B cell (primary cell): ENCODE measurements around the gene KRT79. TPM values are rescaled to one million over a fixed set of nuclear protein-coding genes. Genes with fewer than 3 reads are reported as not detected.

Experiments
- ATAC-seq: fragments of 200-7000 bp; cut with Tn5 transposase; one replicate; pipeline ENCODE4 v1.10.0; 2021; ENCODE audit warnings: low read depth, mild to moderate bottlenecking, moderate number of reproducible peaks, moderate library complexity
- CTCF ChIA-PET: fragments of 350-600 bp; sonication (Branson Sonifier 250); formaldehyde crosslinking; loops from one replicate; lab custom pipeline; 2021; ENCODE audit warnings: antibody characterized with exemption, inconsistent platforms; lab: Charles Lee
- POLR2A ChIA-PET: fragments of 350-600 bp; sonication (Branson Sonifier 250); formaldehyde crosslinking; loops from one replicate; lab custom pipeline; 2021; ENCODE audit warnings: antibody characterized with exemption; lab: Charles Lee
- DNase-seq: peaks from one replicate; pipeline ENCODE4 v3.0.0; 2013
- H2AFZ ChIP-seq: 2 replicates; pipeline ENCODE4 v1.6.1; 2012; ENCODE audit warnings: mild to moderate bottlenecking, low read depth, low read length; ENCODE audit not compliant: insufficient read depth, poor library complexity, severe bottlenecking
- H3K27ac ChIP-seq, 2 donors: 1 replicate in 1 of 2; 2 replicates in 1 of 2; pipeline ENCODE4 v1.5.1; 2012 to 2013; ENCODE audit warnings: low read length in 2 of 2, mild to moderate bottlenecking in 2 of 2, moderate library complexity in 1 of 2
- H3K27me3 ChIP-seq, 4 experiments: fragments of 200-600 bp in 1 of 4; sonication (generic) in 1 of 4; replicated peaks in 1 of 4; 1 replicate in 2 of 4; 2 replicates in 2 of 4; pipeline versions ENCODE4 v1.6.1 to v1.7.0; 2013 to 2016; ENCODE audit warnings: low read length in 3 of 4, mild to moderate bottlenecking in 2 of 4, mixed read lengths in 1 of 4, moderate library complexity in 1 of 4; ENCODE audit not compliant: insufficient read depth in 4 of 4, control insufficient read depth in 3 of 4; ENCODE audit errors: control extremely low read depth in 1 of 4
- H3K36me3 ChIP-seq, 2 experiments: replicated peaks in 1 of 2; 1 replicate in 1 of 2; 2 replicates in 1 of 2; pipeline versions ENCODE4 v1.6.1 to v1.7.1; 2013; ENCODE audit warnings: low read length in 1 of 2; ENCODE audit not compliant: insufficient read depth in 2 of 2, control insufficient read depth in 1 of 2; ENCODE audit errors: control extremely low read depth in 1 of 2, extremely low read depth in 1 of 2
- H3K4me1 ChIP-seq, 2 donors: fragments of 200-600 bp in 1 of 2; sonication (generic) in 1 of 2; 1 replicate in 1 of 2; 2 replicates in 1 of 2; pipeline versions ENCODE4 v1.5.1 to v1.6.1; 2013 to 2017; ENCODE audit warnings: low read length in 2 of 2; ENCODE audit not compliant: control insufficient read depth in 2 of 2, insufficient read depth in 2 of 2
- H3K4me2 ChIP-seq: replicated peaks from 2 replicates; pipeline ENCODE3; 2012; ENCODE audit warnings: mild to moderate bottlenecking, low read depth, low read length; ENCODE audit not compliant: poor library complexity, severe bottlenecking
- H3K4me3 ChIP-seq, 5 experiments: fragments of 200-600 bp in 1 of 5; sonication (generic) in 1 of 5; 1 replicate in 3 of 5; 2 replicates in 2 of 5; pipeline versions ENCODE4 v1.5.1 to v1.7.0; 2011 to 2016; ENCODE audit warnings: low read length in 4 of 5, mild to moderate bottlenecking in 4 of 5, low read depth in 2 of 5, control low read depth in 1 of 5, moderate library complexity in 1 of 5; ENCODE audit not compliant: insufficient read depth in 1 of 5; ENCODE audit errors: control extremely low read depth in 1 of 5, extremely low read depth in 1 of 5
- H3K79me2 ChIP-seq: fragments of 200-600 bp; sonication (generic); one replicate; pipeline ENCODE4 v1.6.0; 2016; ENCODE audit warnings: low read length; ENCODE audit not compliant: control insufficient read depth, insufficient read depth
- H3K9ac ChIP-seq: fragments of 200-600 bp; sonication (generic); 2 replicates; pipeline ENCODE4 v1.6.1; 2017; ENCODE audit warnings: mild to moderate bottlenecking, low read length, moderate library complexity
- H3K9me3 ChIP-seq, 3 donors: one replicate each; pipeline versions ENCODE4 v1.6.1 to v1.7.1; 2013; ENCODE audit warnings: low read length in 2 of 3; ENCODE audit not compliant: control insufficient read depth in 2 of 3, insufficient read depth in 1 of 3; ENCODE audit errors: control extremely low read depth in 1 of 3
- H4K20me1 ChIP-seq: 2 replicates; pipeline ENCODE4 v1.6.0; 2012; ENCODE audit warnings: mild to moderate bottlenecking, low read length; ENCODE audit not compliant: insufficient read depth, control insufficient read depth, poor library complexity, severe bottlenecking
- H3K27ac Mint-ChIP-seq: one replicate; pipeline ENCODE4 v1.8.0; 2021; ENCODE audit warnings: mixed read lengths
- H3K27me3 Mint-ChIP-seq: one replicate; pipeline ENCODE4 v1.8.0; 2021; ENCODE audit warnings: mixed read lengths
- H3K4me1 Mint-ChIP-seq: one replicate; pipeline ENCODE4 v1.8.0; 2021; ENCODE audit warnings: mixed read lengths
- H3K4me3 Mint-ChIP-seq: one replicate; pipeline ENCODE4 v1.8.0; 2021; ENCODE audit warnings: mixed read lengths
- H3K9me3 Mint-ChIP-seq: one replicate; pipeline ENCODE4 v1.8.0; 2022; ENCODE audit warnings: mixed read lengths; ENCODE audit not compliant: insufficient read depth
- CTCF ChIP-seq: fragments of 200-600 bp; IDR thresholded peaks from one replicate; pipeline ENCODE4 v1.8.0; 2022; ENCODE audit warnings: antibody characterized with exemption, mild to moderate bottlenecking
- EZH2 ChIP-seq: IDR thresholded peaks from 2 replicates; pipeline ENCODE4 v1.6.1; 2012; ENCODE audit warnings: borderline replicate concordance, low read depth, mild to moderate bottlenecking, moderate library complexity, low read length; ENCODE audit not compliant: insufficient read depth, poor library complexity, severe bottlenecking
- WGBS: methylation state at CpG from one replicate; pipeline ENCODE4 v1.1.5; 2013; ENCODE audit warnings: missing lambda C conversion rate; ENCODE audit not compliant: insufficient coverage; 5-methylcytosine and 5-hydroxymethylcytosine counted together
- intact Hi-C: fragments of 100-400 bp; cut with micrococcal nuclease; formaldehyde crosslinking; loops from one replicate; pipeline ENCODE4 v1.10.0; 2022
- polyA plus RNA-seq: library from polyadenylated mRNA; depleted of rRNA; stranded (reverse); fragments of >200 nt; gene quantifications from 2 replicates; pipeline ENCODE4 v1.2.3, GENCODE V29; 2012
- total RNA-seq, 2 donors: library from RNA; stranded (reverse); fragments of 120-200 nt in 1 of 2; gene quantifications; 1 replicate in 1 of 2; 2 replicates in 1 of 2; pipeline versions ENCODE4 v1.2.3 to v1.2.4, GENCODE V29; 2013 to 2022

Gene KRT79
- total and polyA plus RNA-seq, 2 donors (not counting 1 experiment from before 2014, with no cell fraction given), result not detected

- peaks cover 43% of the 10 kb centered on the region for H3K27me3 Mint-ChIP-seq
- no peak overlapping the region for H3K27ac Mint-ChIP-seq
- H3K9me3 ChIP-seq, result no peaks in the 10 kb centered on the region
- H3K9ac ChIP-seq, result no peak overlapping the region
- no peaks in the 10 kb centered on the region for H4K20me1 ChIP-seq
- no peaks in the 10 kb centered on the region for H3K36me3 ChIP-seq
- no peak for TF ChIP-seq EZH2
- no peak for TF ChIP-seq CTCF
- intact Hi-C loops, result no loop called here
- no peak overlapping the region for H3K4me2 ChIP-seq
- WGBS, result 88% methylated on average over 13 of the region's 15 CpGs
- H3K27me3 ChIP-seq, result no peaks in the 10 kb centered on the region
- ChIA-PET CTCF (no interaction called here), POLR2A (no interaction called here)
- no peak overlapping the region for H3K27ac ChIP-seq
- H3K4me3 Mint-ChIP-seq, result no peak overlapping the region
- no peaks in the 10 kb centered on the region for H3K4me1 Mint-ChIP-seq
- no peaks in the 10 kb centered on the region for H3K79me2 ChIP-seq
- ATAC-seq, result no peak
- H3K9me3 Mint-ChIP-seq, result no peaks in the 10 kb centered on the region
- no peak for DNase-seq
- H2AFZ ChIP-seq, result no peak overlapping the region
- no peak overlapping the region for H3K4me3 ChIP-seq
- no peaks in the 10 kb centered on the region for H3K4me1 ChIP-seq
These were observed 1.3 kb upstream of the KRT79 start for GRCh38 chr12:52835271-52836041.

GRCh38 chr12:52834727-52835001, 553 bp upstream of the KRT79 start:
- TF ChIP-seq CTCF, result no peak
- Histone ChIP-seq H3K79me2 (no peaks in the 10 kb centered on the region), H3K4me1 (no peaks in the 10 kb centered on the region), H3K4me3 (no peak overlapping the region), H3K9ac (no peak overlapping the region), H3K27me3 (peaks cover 0 to 4% (median 0%) of the 10 kb centered on the region in 4 experiments), H3K36me3 (no peaks in the 10 kb centered on the region), H2AFZ (no peak overlapping the region), H3K4me2 (no peak overlapping the region), H3K27ac (no peak overlapping the region), H3K9me3 (no peaks in the 10 kb centered on the region), H4K20me1 (no peaks in the 10 kb centered on the region)
- Mint-ChIP-seq H3K27ac (no peak overlapping the region), H3K27me3 (peaks cover 43% of the 10 kb centered on the region), H3K9me3 (no peaks in the 10 kb centered on the region), H3K4me1 (no peaks in the 10 kb centered on the region), H3K4me3 (no peak overlapping the region)
- CTCF ChIA-PET, result no interaction called here
- POLR2A ChIA-PET, result no interaction called here
- 77% methylated on average over 3 of the region's 4 CpGs for WGBS
- DNase-seq (no peak), ATAC-seq (no peak)
- intact Hi-C loops, result no loop called here
